Measurements from ENCODE around the gene NOG.

- TF ChIP-seq CTCF (IDR thresholded peaks at IDR 0.05; ENCODE audit: low read depth, low read length, poor library complexity, severe bottlenecking) (no peak), EZH2phosphoT487 (IDR thresholded peaks at IDR 0.05; ENCODE audit: borderline replicate concordance, low read length) (no peak)
Measured at GRCh38 chr17:56603486-56604238, 10.2 kb downstream of the NOG start.
